Spleen (tissue), 11 donors: ENCODE results near the gene NUDT3. TPM values are rescaled to one million over a fixed set of nuclear protein-coding genes. Genes with fewer than 3 reads are reported as not detected.

Experiments used
- DNase-seq: peaks from one replicate; pipeline ENCODE4 v3.0.0-alpha.2; 2020
- H3K27ac ChIP-seq, 8 donors: fragments of 200-600 bp; sonication (generic) in 7 of 8; 1 replicate in 4 of 8; 2 replicates in 4 of 8; pipeline versions ENCODE4 v1.5.0 to v1.8.0; 2016 to 2021; ENCODE audit warnings: inconsistent platforms in 4 of 8, mild to moderate bottlenecking in 4 of 8, moderate library complexity in 1 of 8
- H3K27me3 ChIP-seq, 7 donors: fragments of 200-600 bp; sonication (generic) in 6 of 7; replicated peaks in 1 of 7; 1 replicate in 4 of 7; 2 replicates in 3 of 7; pipeline versions ENCODE4 v1.5.0 to v1.8.0; 2016 to 2021; ENCODE audit warnings: inconsistent platforms in 3 of 7, mild to moderate bottlenecking in 1 of 7
- H3K36me3 ChIP-seq, 6 donors: fragments of 200-600 bp; sonication (generic) in 5 of 6; 1 replicate in 4 of 6; 2 replicates in 2 of 6; pipeline versions ENCODE4 v1.5.0 to v1.8.0; 2016 to 2021; ENCODE audit warnings: inconsistent platforms in 2 of 6
- H3K4me1 ChIP-seq, 6 donors: fragments of 200-600 bp; sonication (generic) in 5 of 6; 1 replicate in 3 of 6; 2 replicates in 3 of 6; pipeline versions ENCODE4 v1.5.0 to v1.8.0; 2016 to 2021; ENCODE audit warnings: inconsistent platforms in 3 of 6
- H3K4me3 ChIP-seq, 8 donors: fragments of 200-600 bp; sonication (generic) in 7 of 8; 1 replicate in 4 of 8; 2 replicates in 4 of 8; pipeline versions ENCODE4 v1.5.0 to v1.8.0; 2016 to 2021; ENCODE audit warnings: inconsistent platforms in 4 of 8, mild to moderate bottlenecking in 4 of 8, moderate library complexity in 2 of 8
- H3K9me3 ChIP-seq, 8 donors: fragments of 200-600 bp; sonication (generic) in 7 of 8; 1 replicate in 4 of 8; 2 replicates in 4 of 8; pipeline versions ENCODE4 v1.5.0 to v1.8.0; 2016 to 2021; ENCODE audit warnings: inconsistent platforms in 4 of 8
- POLR2A ChIP-seq, 3 donors: fragments of 450-650 bp; IDR thresholded peaks; one replicate each; pipeline ENCODE4 v1.5.1; 2017; ENCODE audit warnings: antibody characterized with exemption in 3 of 3, mild to moderate bottlenecking in 1 of 3
- POLR2AphosphoS5 ChIP-seq, 3 donors: sonication (generic); formaldehyde crosslinking; IDR thresholded peaks; one replicate each; pipeline ENCODE4 v1.5.1; 2017; ENCODE audit warnings: antibody characterized with exemption in 3 of 3
- WGBS, 5 donors: extraction: QIAGEN DNeasy Blood & Tissue Kit in 3 of 5; methylation state at CpG; one replicate each; pipeline versions ENCODE4 v1.1.5 to v1.1.7; 2013 to 2018; 5-methylcytosine and 5-hydroxymethylcytosine counted together
- intact Hi-C: fragments of 100-400 bp; cut with DNase I; formaldehyde crosslinking; loops from one replicate; pipeline ENCODE4 v1.15.0; 2023; ENCODE audit warnings: low total_unique reads
- polyA plus RNA-seq, 3 donors: library from polyadenylated mRNA; stranded (reverse); fragments of 200-250 nt; gene quantifications; one replicate each; pipeline ENCODE4 v1.2.1, GENCODE V29; 2013
- total RNA-seq, 7 donors: library from RNA; depleted of rRNA in 3 of 7; stranded (reverse); fragments of >200 nt in 3 of 7; fragmentation: NEBNext Ultra II Directional in 4 of 7; extraction: Animal tissue kit (Norgen Biotek cat#: 25700) in 4 of 7; gene quantifications; one replicate each; pipeline versions ENCODE4 v1.1.0 to v1.2.1, GENCODE V29; 2016 to 2021
- TF ChIP-seq, protein P1 (sequence below), 11 experiments: fragments of 200-600 bp in 7 of 11; fragments of 450-650 bp in 4 of 11; sonication (generic) in 4 of 11; IDR thresholded peaks in 8 of 11; conservative IDR thresholded peaks in 3 of 11; 1 replicate in 7 of 11; 2 replicates in 4 of 11; pipeline versions ENCODE4 v1.4.0 to v1.8.0; 2016 to 2021; ENCODE audit warnings: antibody characterized with exemption in 11 of 11, inconsistent platforms in 4 of 11, mild to moderate bottlenecking in 1 of 11
- donor health status: healthy with polysubstance abuse.
- donor health status: DM: no; HTN: no; CAD: no; lungs with moderate emphysema.
- donor health status: DM: no; HTN: no; CAD: no.
- donor health status: Bipolar disorder and iron deficiency.
- donor health status: healthy.
- donor health status: DM: no; HTN: no; CAD: no.
- donor health status: DM: yes; HTN: yes; CAD: no.

The NUDT3 gene
- total and polyA plus RNA-seq, 10 donors = 9.2 to 54.2 (median 37.8) TPM

DNA sequence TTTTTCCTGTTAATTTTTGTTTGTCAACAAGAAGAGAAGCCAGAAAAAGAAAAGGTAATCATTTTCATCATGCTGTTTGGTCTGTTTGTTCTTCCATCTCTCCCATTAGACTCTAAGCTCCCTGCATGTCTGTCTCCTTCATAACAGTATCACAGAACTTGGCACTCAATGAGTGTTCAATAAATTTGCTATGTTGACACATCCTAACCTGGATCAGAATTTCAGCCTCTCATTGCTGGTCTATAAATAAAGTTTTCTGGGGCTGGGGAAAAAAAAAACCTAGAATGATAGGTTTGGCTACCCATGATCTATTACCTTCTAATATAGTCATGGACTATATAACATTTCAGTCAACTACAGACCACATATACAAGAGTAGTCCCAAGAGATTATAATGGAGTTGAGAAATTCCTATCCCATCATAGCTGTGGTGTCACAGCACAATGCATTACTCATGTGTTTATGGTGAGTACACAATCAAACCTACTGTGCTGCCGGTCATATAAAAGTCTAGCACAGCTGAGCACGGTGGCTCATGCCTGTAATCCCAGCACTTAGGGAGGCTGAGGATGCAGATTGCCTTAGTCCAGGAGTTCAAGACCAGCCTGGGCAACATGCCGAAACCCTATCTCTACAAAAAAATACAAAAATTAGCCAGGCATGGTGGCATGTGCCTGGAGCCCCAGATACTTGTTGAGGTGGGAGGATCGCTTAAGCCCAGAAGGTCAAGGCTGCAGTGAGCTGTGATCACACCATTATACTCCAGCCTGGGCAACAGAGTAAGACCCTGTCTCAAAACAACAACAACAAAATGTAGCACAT, 5.9 kb downstream of the NUDT3 start:
- H3K27me3 ChIP-seq = no peaks in the 10 kb centered on the region
- 86 to 98% (median 92%) methylated on average over 4 of the region's 4 CpGs for WGBS, 5 donors
- DNase-seq = no peak

DNA sequence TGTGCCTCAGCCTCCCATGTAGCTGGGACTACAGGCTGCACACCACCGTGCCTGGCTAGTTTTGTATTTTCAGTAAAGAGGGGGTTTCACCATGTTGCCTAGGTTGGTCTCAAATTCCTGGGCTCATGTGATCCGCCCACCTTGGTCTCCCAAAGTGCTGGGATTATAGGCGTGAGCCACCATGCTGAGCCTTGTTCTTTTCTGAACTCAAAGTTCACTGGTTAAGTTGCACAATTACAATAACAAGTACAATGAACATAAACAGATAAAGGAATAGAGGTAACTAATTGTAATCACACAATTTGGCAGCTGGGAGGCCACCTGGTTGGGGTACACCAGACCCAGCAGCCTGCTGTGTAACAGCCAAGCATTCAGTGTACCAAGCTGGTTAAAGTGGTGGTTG, 6.7 kb downstream of the NUDT3 start:
- peaks cover 8 to 90% (median 49%) of the 10 kb centered on the region in 6 donors for H3K4me1 ChIP-seq
- H3K27ac ChIP-seq = no peak overlapping the region
- intact Hi-C loops = no loop called here
- H3K9me3 ChIP-seq = no peaks in the 10 kb centered on the region
- DNase-seq = no peak
- WGBS, 5 donors = 91 to 99% (median 92%) methylated on average over 3 of the region's 3 CpGs
- H3K27me3 ChIP-seq = no peaks in the 10 kb centered on the region
- H3K4me3 ChIP-seq = no peak overlapping the region
- TF ChIP-seq POLR2A (IDR thresholded peaks at IDR 0.05) (no peak), POLR2AphosphoS5 (IDR thresholded peaks at IDR 0.05) (no peak)
- TF ChIP-seq, protein P1, sequence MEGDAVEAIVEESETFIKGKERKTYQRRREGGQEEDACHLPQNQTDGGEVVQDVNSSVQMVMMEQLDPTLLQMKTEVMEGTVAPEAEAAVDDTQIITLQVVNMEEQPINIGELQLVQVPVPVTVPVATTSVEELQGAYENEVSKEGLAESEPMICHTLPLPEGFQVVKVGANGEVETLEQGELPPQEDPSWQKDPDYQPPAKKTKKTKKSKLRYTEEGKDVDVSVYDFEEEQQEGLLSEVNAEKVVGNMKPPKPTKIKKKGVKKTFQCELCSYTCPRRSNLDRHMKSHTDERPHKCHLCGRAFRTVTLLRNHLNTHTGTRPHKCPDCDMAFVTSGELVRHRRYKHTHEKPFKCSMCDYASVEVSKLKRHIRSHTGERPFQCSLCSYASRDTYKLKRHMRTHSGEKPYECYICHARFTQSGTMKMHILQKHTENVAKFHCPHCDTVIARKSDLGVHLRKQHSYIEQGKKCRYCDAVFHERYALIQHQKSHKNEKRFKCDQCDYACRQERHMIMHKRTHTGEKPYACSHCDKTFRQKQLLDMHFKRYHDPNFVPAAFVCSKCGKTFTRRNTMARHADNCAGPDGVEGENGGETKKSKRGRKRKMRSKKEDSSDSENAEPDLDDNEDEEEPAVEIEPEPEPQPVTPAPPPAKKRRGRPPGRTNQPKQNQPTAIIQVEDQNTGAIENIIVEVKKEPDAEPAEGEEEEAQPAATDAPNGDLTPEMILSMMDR (IDR thresholded peaks at IDR 0.05 in 8 of 11, conservative IDR thresholded peaks at IDR 0.05 in 3 of 11) = no peak
- H3K36me3 ChIP-seq = peaks cover 0 to 5% (median 0%) of the 10 kb centered on the region in 6 donors

More for the DNA sequence above, 5.9 kb downstream of the NUDT3 start:
- TF ChIP-seq POLR2A (IDR thresholded peaks at IDR 0.05) = no peak
- no peak for TF ChIP-seq POLR2AphosphoS5 (IDR thresholded peaks at IDR 0.05)
- TF ChIP-seq, protein P1 (IDR thresholded peaks at IDR 0.05 in 8 of 11, conservative IDR thresholded peaks at IDR 0.05 in 3 of 11) = no peak
- no peaks in the 10 kb centered on the region for H3K9me3 ChIP-seq
- H3K4me1 ChIP-seq = peaks cover 8 to 94% (median 56%) of the 10 kb centered on the region in 6 donors
- no peak overlapping the region for H3K4me3 ChIP-seq
- no peak overlapping the region for H3K27ac ChIP-seq
- intact Hi-C loops = no loop called here
- H3K36me3 ChIP-seq = peaks cover 0 to 5% (median 0%) of the 10 kb centered on the region in 6 donors

DNA sequence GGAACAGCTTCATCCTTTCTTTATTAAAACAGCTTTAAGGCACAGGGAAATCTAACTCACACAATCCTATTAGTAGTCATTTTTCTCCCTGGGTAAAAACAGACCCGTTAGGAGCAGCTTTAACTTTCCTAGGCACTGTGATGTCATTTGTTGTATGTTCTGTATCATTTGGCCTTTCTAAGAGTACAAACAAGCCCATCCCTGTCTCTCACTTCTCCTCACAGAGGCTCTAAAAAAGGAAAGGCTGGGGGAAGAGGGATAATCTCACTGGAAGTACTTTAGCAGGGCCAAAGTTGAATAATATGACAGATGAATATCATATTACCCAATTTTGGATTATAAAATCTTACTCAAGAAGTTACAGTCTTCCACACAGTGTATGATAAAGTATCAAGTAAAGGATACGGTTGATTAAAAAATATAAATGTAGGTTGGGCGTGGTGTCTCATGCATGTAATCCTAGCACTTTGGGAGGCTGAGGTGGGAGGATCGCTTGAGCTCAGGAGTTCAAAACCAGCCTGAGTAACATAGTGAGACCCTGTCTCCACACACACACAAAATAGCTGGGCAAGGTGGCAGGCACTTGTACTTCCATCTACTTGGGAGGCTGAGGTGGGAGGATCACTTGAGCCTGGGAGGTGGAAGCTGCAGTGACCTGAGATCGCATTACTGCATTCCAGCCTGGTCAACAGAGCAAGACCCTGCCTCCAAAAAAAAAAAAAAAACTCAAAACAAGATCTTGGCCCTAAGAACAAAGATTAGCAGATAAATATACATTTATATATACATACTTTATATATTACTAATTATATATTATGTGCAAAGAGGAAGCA, 7.9 kb downstream of the NUDT3 start:
- TF ChIP-seq POLR2A (IDR thresholded peaks at IDR 0.05) (no peak), POLR2AphosphoS5 (IDR thresholded peaks at IDR 0.05) (no peak)
- TF ChIP-seq, protein P1 (IDR thresholded peaks at IDR 0.05 in 8 of 11, conservative IDR thresholded peaks at IDR 0.05 in 3 of 11) = no peak
- WGBS, 5 donors = 83 to 91% (median 87%) methylated on average over 5 of the region's 5 CpGs
- H3K27me3 ChIP-seq = no peaks in the 10 kb centered on the region
- H3K27ac ChIP-seq = peak overlapping the region in 3 of 8 donors; percentile 15 to 37 (median 34)
- H3K36me3 ChIP-seq = peaks cover 0 to 9% (median 0%) of the 10 kb centered on the region in 6 donors
- H3K4me3 ChIP-seq = no peak overlapping the region
- H3K9me3 ChIP-seq = no peaks in the 10 kb centered on the region
- H3K4me1 ChIP-seq = peaks cover 3 to 87% (median 38%) of the 10 kb centered on the region in 6 donors
- DNase-seq = no peak
- intact Hi-C loops = no loop called here
